ENCODE results near the gene PLXNA2. TPM values are rescaled to one million over a fixed set of nuclear protein-coding genes. Genes with fewer than 3 reads are reported as not detected.

The PLXNA2 gene
- total and polyA plus RNA-seq, 2 donors (not counting 3 experiments of a cell fraction or from before 2014, with no cell fraction given) = 42.6 to 229 TPM

- intact Hi-C loops (cut with micrococcal nuclease) (loop anchor here (10.0 kb wide), 1 partner anchor 956 kb away; no protein-coding TSS in a partner anchor), dilution Hi-C loops (cut with MboI; ENCODE audit: extremely low pct_ligation_motif_present, low sequenced_read_pairs) (loop anchor here (25.0 kb wide), 1 partner anchor 111 kb away; no protein-coding TSS in a partner anchor)
- FAIRE-seq (no peak), DNase-seq (ENCODE audit: low read depth, low spot score) (no peak)
- peaks cover 11% of the 10 kb centered on the region for H3K4me1 ChIP-seq (ENCODE audit: control insufficient read depth, extremely low read depth, insufficient read depth, low read length)
- no TSS peak for BruUV-seq (replicated peaks)
- no peaks in the 10 kb centered on the region for H3K36me3 ChIP-seq (ENCODE audit: control insufficient read depth in 2 of 2, extremely low read depth in 1 of 2, insufficient read depth in 2 of 2, low read length in 2 of 2)
- H3K27me3 ChIP-seq (ENCODE audit: control insufficient read depth in 2 of 2, insufficient read depth in 2 of 2, low read length in 2 of 2) = peaks cover 14 to 20% of the 10 kb centered on the region in 2 experiments
- no peak overlapping the region for H3K9ac ChIP-seq (replicated peaks; ENCODE audit: extremely low read depth, insufficient read depth, low read length)
- H4K20me1 ChIP-seq (replicated peaks; ENCODE audit: control insufficient read depth, extremely low read depth, insufficient read depth, low read length) = no peaks in the 10 kb centered on the region
- H3K4me3 ChIP-seq (replicated peaks in 1 of 3; ENCODE audit: insufficient read depth in 1 of 3, low read depth in 1 of 3, low read length in 3 of 3) = no peak overlapping the region
- H2AFZ ChIP-seq (ENCODE audit: low read depth, low read length) = no peak overlapping the region
- H3K9me1 ChIP-seq (replicated peaks; ENCODE audit: control insufficient read depth, extremely low read depth, insufficient read depth, low read length) = no peaks in the 10 kb centered on the region
- peaks cover 11% of the 10 kb centered on the region for H3K79me2 ChIP-seq (ENCODE audit: control insufficient read depth, insufficient read depth, low read length)
- no peaks in the 10 kb centered on the region for H3K9me3 ChIP-seq (replicated peaks; ENCODE audit: control insufficient read depth, insufficient read depth, low read length)
- H3K27ac ChIP-seq (ENCODE audit: insufficient read depth, low read depth, low read length) = no peak overlapping the region
- no peak overlapping the region for H3K4me2 ChIP-seq (ENCODE audit: insufficient read depth, low read length)
- ChIA-PET CTCF (interaction anchor here (13.6 kb wide), 1 partner anchor 222 kb away, joined by 289 read pairs; no protein-coding TSS in a partner anchor), POLR2A (no interaction called here)
- TF ChIP-seq EZH2 (IDR thresholded peaks at IDR 0.05; ENCODE audit: borderline replicate concordance, low read depth, low read length, severe bottlenecking) = no peak
- TF ChIP-seq MYC (IDR thresholded peaks at IDR 0.05; ENCODE audit: low read depth, low read length) = no peak
- TF ChIP-seq GATA2 (IDR thresholded peaks at IDR 0.05; ENCODE audit: insufficient read depth, insufficient read length, low read depth, low read length) = no peak
- no peak for TF ChIP-seq FOS (IDR thresholded peaks at IDR 0.05; ENCODE audit: borderline replicate concordance, insufficient read depth, low read length)
- no peak for TF ChIP-seq POLR2A (IDR thresholded peaks at IDR 0.05; ENCODE audit: low read depth, low read length)
- TF ChIP-seq CTCF (IDR thresholded peaks at IDR 0.05; ENCODE audit: extremely low read depth in 1 of 2, insufficient read depth in 1 of 2, low read depth in 1 of 2, low read length in 2 of 2) = no peak
- TF ChIP-seq JUN (IDR thresholded peaks at IDR 0.05; ENCODE audit: borderline replicate concordance, insufficient read depth, insufficient read length, low read depth) = no peak
- no peak for TF ChIP-seq POLR2AphosphoS5 (IDR thresholded peaks at IDR 0.05; ENCODE audit: insufficient read depth, low read depth, low read length)
- TF ChIP-seq MAX (IDR thresholded peaks at IDR 0.05; ENCODE audit: insufficient read depth, insufficient read length) = no peak
Measured at GRCh38 chr1:208248307-208248801, 4.2 kb upstream of the PLXNA2 start.
